A549 treated with CpdA at 1 μM for 4 hours (cell line): ENCODE data around the gene RPL7A. TPM values are rescaled to one million over a fixed set of nuclear protein-coding genes. Genes with fewer than 3 reads are reported as not detected.

ENCODE experiments used
- total RNA-seq: library from RNA; stranded (reverse); fragments of 200-300 nt; extraction: Qiagen RNA extraction; gene quantifications from 5 replicates; pipeline ENCODE4 v1.2.3, GENCODE V29; 2022; ENCODE audit warnings: low read depth

Gene RPL7A
- 3,321 to 3,607 TPM (median 3,503 TPM) in 5 replicates for total RNA-seq

DNA sequence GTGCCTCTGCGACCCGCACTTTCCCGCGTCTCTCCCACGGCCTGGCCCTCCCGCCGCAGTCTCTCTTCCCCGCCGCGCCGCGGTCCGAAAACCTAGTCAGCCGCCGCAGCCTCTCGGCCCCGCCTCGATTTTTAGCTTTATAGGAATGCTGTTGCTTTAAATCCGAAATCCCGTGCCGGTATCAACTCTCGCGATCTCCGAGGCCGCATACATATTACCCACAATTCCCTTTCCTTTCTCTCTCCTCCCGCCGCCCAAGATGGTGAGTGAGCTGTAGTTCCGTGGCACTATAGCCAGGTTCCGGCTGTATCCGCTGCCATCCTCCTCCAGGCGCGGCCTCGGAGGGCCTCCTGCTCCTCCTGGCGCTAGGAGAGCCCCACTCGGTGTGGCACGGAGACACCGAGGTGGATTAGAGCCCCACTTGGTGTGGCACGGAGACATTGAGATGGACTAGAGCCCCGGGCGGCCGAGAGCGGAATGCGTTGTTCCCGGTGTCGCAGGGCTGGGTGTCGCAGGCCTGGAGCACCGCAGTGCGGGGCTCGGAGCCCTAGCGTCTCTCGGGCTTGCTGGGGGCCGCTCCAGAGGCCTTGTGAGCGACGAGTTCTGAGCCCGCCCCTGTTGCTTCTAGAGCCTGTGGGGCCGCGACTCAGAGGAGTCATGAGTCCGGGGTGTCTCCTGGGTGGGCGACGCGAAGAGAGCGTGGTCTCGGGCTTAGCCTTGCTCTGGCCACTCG, at the start of gene RPL7A, which contains the start of gene MED22:
Gene RPL7A, plus strand, starts transcription at position 234 of the 733 bp plus-strand sequence. Its CDS starts 26 bp downstream, at position 260.
Gene MED22, minus strand, starts transcription at position 147 of the 733 bp plus-strand sequence. CDS start 1,469 bp downstream, outside the sequence.

GRCh38 chr9:133335924-133336811, 11.8 kb upstream of the RPL7A start, which contains the start of gene SURF6:
SURF6 (minus strand) TSS chr9:133336188; CDS start chr9:133336132, 56 bp downstream.

GRCh38 chr9:133356391-133357091, 8.5 kb downstream of the RPL7A start, which contains the start of the genes SURF1 and SURF2:
SURF1 (minus strand) TSS chr9:133356487; CDS start chr9:133356453, 34 bp downstream.
SURF2 (plus strand) TSS chr9:133356550; CDS start chr9:133356593, 43 bp downstream.

DNA sequence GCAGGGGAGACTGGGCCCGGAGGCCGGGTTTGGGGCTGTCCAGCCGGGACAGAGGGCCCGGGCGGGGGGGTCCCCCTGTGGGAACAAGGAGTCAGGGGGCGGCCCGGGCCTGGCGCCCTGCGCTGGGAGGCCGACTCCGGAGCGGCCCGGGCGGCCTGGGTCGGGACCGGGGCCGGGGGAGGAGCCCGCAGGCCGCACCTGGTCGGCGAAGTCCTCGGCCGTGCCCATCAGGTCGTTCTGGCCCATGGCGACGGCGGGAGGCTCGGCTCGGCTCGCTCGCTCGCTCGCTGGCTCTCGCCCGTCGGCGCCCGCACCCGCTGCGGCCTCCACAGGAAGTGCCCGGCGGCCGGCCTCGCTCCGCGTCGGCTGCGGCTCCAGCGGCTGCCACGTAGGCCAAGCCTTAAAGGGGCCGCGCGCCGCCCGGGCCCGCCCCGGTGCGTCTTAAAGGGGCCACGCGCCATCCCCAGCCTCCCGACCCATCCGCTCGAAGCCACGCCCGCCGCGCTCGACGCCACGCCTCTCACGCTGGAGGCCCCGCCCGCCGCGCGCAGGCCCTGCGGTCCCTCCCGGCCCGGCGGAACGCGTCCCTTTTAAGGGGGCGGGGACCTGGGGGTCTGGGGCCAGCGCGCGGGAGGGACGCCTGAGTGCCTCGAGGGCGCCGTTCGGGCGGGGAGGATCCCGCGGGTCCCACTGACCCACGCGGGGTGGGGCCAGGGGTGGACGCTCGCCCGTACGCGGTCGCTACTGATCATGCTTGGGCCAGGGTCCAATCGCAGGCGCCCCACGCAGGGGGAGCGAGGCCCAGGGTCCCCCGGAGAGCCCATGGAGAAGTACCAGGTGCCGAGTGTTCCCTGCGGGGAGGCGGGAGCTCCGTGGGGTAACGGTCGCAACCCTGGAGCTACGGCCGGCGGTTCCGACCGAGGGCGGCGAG, 28.0 kb downstream of the RPL7A start, which contains the start of the genes STKLD1 and SURF4:
Gene STKLD1, plus strand, starts transcription at position 643 of the 931 bp plus-strand sequence. Its CDS starts 108 bp downstream, at position 751.
Gene SURF4, minus strand, starts transcription at position 337 of the 931 bp plus-strand sequence. Its CDS starts 91 bp downstream, at position 246.

Other genes starting within 250 kb of the RPL7A start
- gene RALGDS, start 227.0 kb upstream of the RPL7A start, total RNA-seq: 21.0 to 27.1 TPM (median 24.4 TPM) in 5 replicates
- 1.6 to 3.0 TPM (median 2.8 TPM) in 5 replicates for gene GBGT1, start 184.3 kb upstream of the RPL7A start, total RNA-seq
- gene OBP2B, start 139.0 kb upstream of the RPL7A start, total RNA-seq: not detected in 5 replicates
- not detected in 5 replicates for gene ABO, start 73.0 kb upstream of the RPL7A start, total RNA-seq
- 24.0 to 32.5 TPM (median 27.3 TPM) in 5 replicates for gene SURF6, start 12.0 kb upstream of the RPL7A start, total RNA-seq
- gene MED22, start 87 bp upstream of the RPL7A start, total RNA-seq: 23.9 to 31.9 TPM (median 29.7 TPM) in 5 replicates
- gene SURF1, start 8.3 kb downstream of the RPL7A start, total RNA-seq: 30.5 to 49.9 TPM (median 44.1 TPM) in 5 replicates
- gene SURF2, start 8.3 kb downstream of the RPL7A start, total RNA-seq: 39.2 to 55.8 TPM (median 47.0 TPM) in 5 replicates
- 179 to 209 TPM (median 208 TPM) in 5 replicates for gene SURF4, start 27.8 kb downstream of the RPL7A start, total RNA-seq
- gene STKLD1, start 28.1 kb downstream of the RPL7A start, total RNA-seq: 0.23 to 1.4 TPM (median 0.81 TPM) in 5 replicates
- 31.4 to 44.3 TPM (median 39.2 TPM) in 5 replicates for gene REXO4, start 69.8 kb downstream of the RPL7A start, total RNA-seq
- gene ADAMTS13, start 74.1 kb downstream of the RPL7A start, total RNA-seq: 0.28 to 0.73 TPM (median 0.48 TPM) in 5 replicates
- 3.3 to 4.8 TPM (median 4.4 TPM) in 5 replicates for gene CACFD1, start 111.8 kb downstream of the RPL7A start, total RNA-seq
- gene SLC2A6, start 130.9 kb downstream of the RPL7A start, total RNA-seq: 16.2 to 24.6 TPM (median 21.2 TPM) in 5 replicates
- not detected in 5 replicates for gene MYMK, start 176.7 kb downstream of the RPL7A start, total RNA-seq
- gene ADAMTSL2, start 186.5 kb downstream of the RPL7A start, total RNA-seq: not detected in 5 replicates